GOT3 (cell line): Measurements from ENCODE around the gene PTPN5.
"Not testable (repeated sequence)": the region's sequence is repeated elsewhere in the genome, so short reads cannot be mapped to it uniquely, and the experiment has no call there.

Source experiments
- DNase-seq: peaks from one replicate; lab custom pipeline; 2025; ENCODE audit warnings: mixed read lengths; lab: John Stamatoyannopoulos, UW

Gene PTPN5

GRCh38 chr11:18709414-18709813, 82.2 kb downstream of the PTPN5 start:
- DNase-seq, result no peak

- DNase-seq, result no peak
These were observed 83.7 kb downstream of the PTPN5 start for GRCh38 chr11:18707811-18708340.

- DNase-seq, result no peak
These were observed 85.0 kb downstream of the PTPN5 start for GRCh38 chr11:18706330-18707243.

GRCh38 chr11:18705651-18706281, 85.8 kb downstream of the PTPN5 start:
- no peak for DNase-seq

GRCh38 chr11:18704698-18705097, 86.9 kb downstream of the PTPN5 start:
- no peak for DNase-seq

- DNase-seq, result no peak
These were observed 87.5 kb downstream of the PTPN5 start for GRCh38 chr11:18704045-18704645.

- DNase-seq, result no peak
These were observed 88.4 kb downstream of the PTPN5 start for GRCh38 chr11:18703001-18703763.

GRCh38 chr11:18701614-18702216, 89.9 kb downstream of the PTPN5 start:
- DNase-seq, result no peak

GRCh38 chr11:18700872-18701271, 90.7 kb downstream of the PTPN5 start:
- DNase-seq, result no peak

GRCh38 chr11:18700375-18700774, 91.2 kb downstream of the PTPN5 start:
- no peak for DNase-seq

- DNase-seq, result no peak
These were observed 91.7 kb downstream of the PTPN5 start for GRCh38 chr11:18699848-18700261.

- no peak for DNase-seq
These were observed 92.4 kb downstream of the PTPN5 start for GRCh38 chr11:18699269-18699596.

- peak; percentile 14 for DNase-seq
These were observed 93.0 kb downstream of the PTPN5 start, which contains the start of gene TMEM86A for GRCh38 chr11:18698341-18699268. TMEM86A (plus strand) TSS chr11:18698779; CDS start chr11:18698887, 108 bp downstream.

- no peak for DNase-seq
These were observed 94.0 kb downstream of the PTPN5 start for GRCh38 chr11:18697576-18697975.

GRCh38 chr11:18696638-18697225, 94.9 kb downstream of the PTPN5 start:
- DNase-seq, result no peak

GRCh38 chr11:18692941-18693760, 98.4 kb downstream of the PTPN5 start:
- no peak for DNase-seq

- not testable (repeated sequence) for DNase-seq
These were observed 100.0 kb downstream of the PTPN5 start for GRCh38 chr11:18691467-18692140.

GRCh38 chr11:18684267-18684666, 107.3 kb downstream of the PTPN5 start:
- DNase-seq, result no peak
